Measurements from ENCODE around the gene DDX21.
"Not testable (repeated sequence)": the region's sequence is repeated elsewhere in the genome, so short reads cannot be mapped to it uniquely, and the experiment has no call there.

The DDX21 gene

GRCh38 chr10:68992636-68993440 is 36.9 kb downstream of the DDX21 start:
- no peak for TF ChIP-seq CTCF (IDR thresholded peaks at IDR 0.05; ENCODE audit: extremely low read depth, missing control alignments)
- no peak for DNase-seq (ENCODE audit: low spot score)

GRCh38 chr10:68997211-68997610 is 41.2 kb downstream of the DDX21 start:
- no peak for TF ChIP-seq CTCF (IDR thresholded peaks at IDR 0.05; ENCODE audit: extremely low read depth, missing control alignments)
- no peak for DNase-seq (ENCODE audit: low spot score)

- DNase-seq (ENCODE audit: low spot score): peak; percentile 56
- TF ChIP-seq CTCF (IDR thresholded peaks at IDR 0.05; ENCODE audit: extremely low read depth, missing control alignments): peak; percentile 22
These were observed 48.9 kb downstream of the DDX21 start for GRCh38 chr10:69004821-69005220.

GRCh38 chr10:69005704-69006485 is 49.9 kb downstream of the DDX21 start:
- DNase-seq (ENCODE audit: low spot score): no peak
- no peak for TF ChIP-seq CTCF (IDR thresholded peaks at IDR 0.05; ENCODE audit: extremely low read depth, missing control alignments)

GRCh38 chr10:69007260-69007659 is 51.3 kb downstream of the DDX21 start:
- no peak for DNase-seq (ENCODE audit: low spot score)
- TF ChIP-seq CTCF (IDR thresholded peaks at IDR 0.05; ENCODE audit: extremely low read depth, missing control alignments): no peak

GRCh38 chr10:69009360-69009759 is 53.4 kb downstream of the DDX21 start:
- DNase-seq (ENCODE audit: low spot score): no peak
- TF ChIP-seq CTCF (IDR thresholded peaks at IDR 0.05; ENCODE audit: extremely low read depth, missing control alignments): no peak

GRCh38 chr10:69010151-69010640 is 54.2 kb downstream of the DDX21 start:
- no peak for DNase-seq (ENCODE audit: low spot score)
- TF ChIP-seq CTCF (IDR thresholded peaks at IDR 0.05; ENCODE audit: extremely low read depth, missing control alignments): no peak

- DNase-seq (ENCODE audit: low spot score): not testable (repeated sequence)
These were observed 56.8 kb downstream of the DDX21 start for GRCh38 chr10:69012778-69013177.
